SK-N-SH (cell line): Measurements from ENCODE around the gene MUC13.

ENCODE experiments used
- CTCF ChIP-seq: fragments of 200-600 bp; sonication (generic); IDR thresholded peaks from 2 replicates; pipeline ENCODE4 v1.6.1; 2017; ENCODE audit warnings: antibody characterized with exemption, mild to moderate bottlenecking, moderate library complexity
- EZH2phosphoT487 ChIP-seq: fragments of 200-600 bp; sonication (generic); IDR thresholded peaks from 2 replicates; pipeline ENCODE4 v1.6.1; 2017; ENCODE audit warnings: low read depth, mixed run types, mild to moderate bottlenecking, antibody characterized with exemption, moderate library complexity, borderline replicate concordance
- MXI1 ChIP-seq: IDR thresholded peaks from 2 replicates; pipeline ENCODE4 v1.6.1; 2012; ENCODE audit warnings: mild to moderate bottlenecking, low read depth, low read length, improper control_type of control experiment
- POLR2AphosphoS5 ChIP-seq: IDR thresholded peaks from 2 replicates; pipeline ENCODE4 v1.6.1; 2012; ENCODE audit warnings: low read depth, low read length
- RFX5 ChIP-seq: IDR thresholded peaks from 2 replicates; pipeline ENCODE4 v1.6.1; 2012; ENCODE audit warnings: mild to moderate bottlenecking, improper control_type of control experiment, low read length
- SIN3A ChIP-seq: IDR thresholded peaks from 2 replicates; pipeline ENCODE4 v1.6.1; 2012; ENCODE audit warnings: low read depth, mild to moderate bottlenecking, low read length, moderate library complexity, borderline replicate concordance
- SMC3 ChIP-seq: IDR thresholded peaks from 2 replicates; pipeline ENCODE4 v1.6.1; 2012; ENCODE audit warnings: low read depth, low read length, improper control_type of control experiment
- TEAD4 ChIP-seq: IDR thresholded peaks from 2 replicates; pipeline ENCODE4 v1.4.0; 2012; ENCODE audit warnings: mild to moderate bottlenecking, borderline replicate concordance; ENCODE audit not compliant: insufficient read depth
- USF1 ChIP-seq: IDR thresholded peaks from 2 replicates; pipeline ENCODE4 v1.4.0; 2012; ENCODE audit warnings: low read depth, borderline replicate concordance
- YY1 ChIP-seq: IDR thresholded peaks from 2 replicates; pipeline ENCODE4 v1.4.0; 2012; ENCODE audit warnings: low read depth, mild to moderate bottlenecking

GRCh38 chr3:124935264-124935663, 713 bp upstream of the MUC13 start:
- TF ChIP-seq CTCF (no peak), TEAD4 (no peak), YY1 (no peak), EZH2phosphoT487 (no peak), RFX5 (no peak), POLR2AphosphoS5 (no peak), USF1 (no peak), SMC3 (no peak), MXI1 (no peak), SIN3A (no peak)
